ENCODE results near the gene CCDC194.
"Not testable (repeated sequence)": the region's sequence is repeated elsewhere in the genome, so short reads cannot be mapped to it uniquely, and the experiment has no call there.

The CCDC194 gene

DNA sequence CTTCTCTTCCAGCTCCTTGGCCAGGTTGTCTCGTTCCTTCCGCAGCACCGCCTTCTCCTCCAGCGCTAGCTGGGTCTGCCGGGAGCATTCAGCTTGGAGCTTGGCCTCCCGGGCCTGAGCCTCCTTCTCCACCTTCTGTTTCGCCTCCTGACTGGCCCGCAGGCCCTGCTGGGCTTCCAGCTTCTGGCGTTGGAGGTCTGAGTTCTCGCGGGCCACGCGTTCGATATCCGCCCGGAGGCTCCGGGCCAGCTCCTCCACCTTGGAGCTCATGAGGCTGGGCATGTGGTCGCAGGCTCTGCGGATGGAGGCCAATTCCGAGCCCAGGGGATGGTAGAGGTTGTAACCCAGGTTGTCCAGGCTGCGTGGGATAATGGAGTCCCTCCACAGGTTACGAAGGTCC is 28.6 kb downstream of the CCDC194 start:
- no peak for DNase-seq

DNA sequence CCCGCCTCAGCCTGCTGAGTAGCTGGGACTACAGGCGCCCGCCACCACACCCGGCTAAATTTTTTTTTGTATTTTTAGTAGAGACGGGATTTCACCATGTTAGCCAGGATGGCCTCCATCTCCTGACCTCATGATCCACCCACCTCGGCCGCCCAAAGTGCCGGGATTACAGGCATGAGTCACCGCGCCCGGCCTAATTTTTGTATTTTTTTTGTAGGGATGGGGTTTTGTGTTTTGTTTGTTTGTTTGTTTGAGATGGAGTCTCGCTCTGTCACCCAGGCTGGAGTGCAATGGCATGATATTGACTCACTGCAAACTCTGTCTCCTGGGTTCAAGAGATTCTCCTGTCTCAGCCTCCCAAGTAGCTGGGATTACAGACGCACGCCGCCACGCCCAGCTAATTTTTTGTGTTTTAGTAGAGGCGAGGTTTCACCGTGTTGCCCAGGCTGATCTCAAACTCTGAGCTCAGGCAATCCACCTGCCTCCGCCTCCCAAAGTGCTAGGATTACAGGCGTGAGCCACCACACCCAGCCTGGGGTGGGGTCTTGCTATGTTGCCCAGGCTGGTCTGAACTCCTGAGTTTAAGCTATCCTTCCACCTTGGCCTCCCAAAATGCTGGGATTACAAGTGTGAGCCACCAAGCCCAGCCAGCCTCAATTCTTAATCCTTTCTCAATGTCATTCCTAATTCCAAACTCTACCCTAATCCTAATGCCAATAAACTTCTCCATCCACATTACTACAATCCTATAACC is 30.0 kb downstream of the CCDC194 start:
- DNase-seq = not testable (repeated sequence)

DNA sequence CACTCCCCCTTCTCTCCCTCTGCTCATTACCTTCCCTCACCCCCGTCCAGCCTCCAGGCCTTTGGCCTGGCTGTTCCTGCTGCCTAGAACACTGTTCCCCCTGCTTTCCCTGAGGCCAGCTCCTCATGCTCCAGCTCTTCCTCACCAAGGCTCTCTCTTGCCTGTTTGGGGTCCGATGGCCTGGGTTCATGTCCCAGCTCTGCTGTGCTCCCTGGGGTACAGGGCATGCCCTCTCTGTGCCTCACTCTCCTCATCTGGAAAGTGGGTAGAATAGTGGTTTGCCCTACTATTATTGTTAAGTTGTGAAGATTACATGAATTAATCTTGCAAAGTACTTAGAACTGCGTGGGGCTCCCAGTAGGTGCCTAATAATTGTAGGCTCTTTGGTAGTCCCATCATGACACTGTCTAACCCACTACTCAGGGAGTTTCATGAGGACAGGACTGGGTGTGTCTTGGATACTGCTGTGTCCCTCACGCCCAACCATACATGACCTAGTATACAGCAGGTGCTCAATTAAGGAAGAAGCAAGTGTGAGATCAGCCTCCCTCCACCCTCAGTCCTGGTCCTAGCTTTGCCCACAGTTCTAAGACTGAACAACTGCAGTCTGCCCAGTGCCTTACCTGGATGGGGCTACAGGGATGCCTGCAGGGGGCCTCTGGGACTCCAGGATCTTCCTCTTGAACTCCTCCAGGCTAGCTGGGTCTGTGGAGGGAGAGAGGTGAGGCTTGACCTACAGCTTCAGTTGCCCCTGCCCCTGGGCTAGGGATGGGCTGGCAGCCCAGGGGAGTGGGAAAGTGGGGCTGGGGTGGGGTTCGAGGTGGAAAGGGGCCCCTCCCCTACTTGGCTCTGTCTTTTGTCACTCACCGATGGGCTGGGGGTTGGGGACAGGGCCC is 33.8 kb downstream of the CCDC194 start:
- no peak for DNase-seq

DNA sequence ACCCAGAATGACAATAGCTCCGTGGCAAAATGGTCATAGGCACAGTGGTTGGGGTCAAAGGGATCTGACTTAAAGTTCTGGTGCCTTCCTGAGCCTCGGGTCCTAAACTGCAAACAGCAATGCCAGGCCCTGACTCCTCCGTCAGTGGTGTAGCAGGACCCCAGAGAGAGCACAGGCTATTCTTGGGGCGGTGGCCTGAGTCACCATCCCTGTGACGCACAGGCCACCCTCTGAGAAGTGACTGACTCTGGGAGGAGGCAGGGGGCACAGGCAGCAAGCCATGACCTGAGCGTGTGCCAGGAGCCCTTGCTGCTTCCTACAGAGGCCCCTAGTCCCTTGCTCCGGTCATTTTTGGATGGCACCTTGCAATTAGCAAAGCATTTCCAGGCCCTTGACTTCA is 35.6 kb downstream of the CCDC194 start:
- no peak for DNase-seq

DNA sequence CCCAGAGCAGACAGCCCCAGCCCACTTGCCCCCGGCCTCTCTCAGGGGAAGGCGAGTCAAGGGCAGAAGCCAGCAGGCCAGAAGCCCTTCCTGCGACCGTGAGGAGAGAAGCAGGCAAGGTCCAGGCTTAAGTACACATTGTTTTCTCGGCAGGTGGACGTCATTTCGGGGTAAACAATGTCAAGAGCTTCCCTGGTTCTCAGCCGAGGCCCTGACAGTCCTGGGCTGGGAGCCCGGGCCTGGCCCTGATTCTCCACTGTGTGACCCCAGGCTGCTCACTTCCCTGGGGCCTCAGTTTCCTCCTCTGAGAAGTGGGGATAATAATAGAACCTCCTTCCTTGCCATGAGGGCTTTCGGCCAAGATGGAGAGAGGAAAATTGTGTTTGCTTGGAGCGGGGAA is 36.3 kb downstream of the CCDC194 start:
- DNase-seq = no peak

DNA sequence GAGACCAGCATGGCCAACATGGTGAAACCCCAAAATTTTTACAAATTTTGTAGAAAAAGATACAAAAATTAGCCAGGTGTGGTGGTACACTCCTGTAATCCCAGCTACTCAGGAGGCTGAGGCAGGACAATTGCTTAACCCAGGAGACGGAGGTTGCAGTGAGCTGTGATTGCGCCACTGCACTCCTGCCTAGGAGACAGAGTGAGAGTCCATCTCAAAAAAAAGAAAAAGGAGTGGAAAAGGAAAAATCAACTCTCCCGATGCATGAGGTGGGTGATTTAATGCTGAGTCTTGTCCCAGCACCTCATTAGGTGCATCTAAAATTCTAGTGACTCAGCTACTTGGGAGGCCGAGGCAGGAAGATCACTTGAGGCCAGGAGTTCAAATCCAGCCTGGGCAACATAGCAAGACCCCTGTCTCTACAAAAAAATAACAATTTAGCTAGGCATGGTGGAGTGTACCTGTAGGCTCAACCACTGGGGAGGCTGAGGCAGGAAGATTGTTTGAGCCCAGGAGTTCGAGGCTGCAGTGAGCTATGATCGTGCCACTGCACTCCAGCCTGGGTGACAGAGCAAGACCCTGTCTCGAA is 36.8 kb downstream of the CCDC194 start:
- DNase-seq = no peak

DNA sequence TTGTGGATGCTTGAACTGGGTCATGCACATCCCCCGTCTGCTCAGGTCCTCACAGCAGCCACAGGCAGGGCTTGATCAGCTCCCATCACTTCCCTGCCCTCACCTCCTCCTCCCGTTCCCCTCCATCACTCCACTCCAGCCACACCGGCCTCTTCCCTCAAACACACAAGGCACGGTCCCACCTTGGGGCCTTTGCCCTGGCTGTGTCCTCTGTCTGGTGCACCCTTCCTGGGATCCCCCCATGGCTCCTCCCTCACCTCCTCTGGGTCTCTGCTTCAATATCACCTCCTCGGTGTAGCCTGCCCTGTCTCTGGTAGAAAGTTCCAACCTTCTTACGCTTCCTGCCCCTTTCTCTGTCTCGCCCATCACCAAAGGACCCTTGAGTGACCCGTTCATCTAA is 40.6 kb downstream of the CCDC194 start:
- no peak for DNase-seq

DNA sequence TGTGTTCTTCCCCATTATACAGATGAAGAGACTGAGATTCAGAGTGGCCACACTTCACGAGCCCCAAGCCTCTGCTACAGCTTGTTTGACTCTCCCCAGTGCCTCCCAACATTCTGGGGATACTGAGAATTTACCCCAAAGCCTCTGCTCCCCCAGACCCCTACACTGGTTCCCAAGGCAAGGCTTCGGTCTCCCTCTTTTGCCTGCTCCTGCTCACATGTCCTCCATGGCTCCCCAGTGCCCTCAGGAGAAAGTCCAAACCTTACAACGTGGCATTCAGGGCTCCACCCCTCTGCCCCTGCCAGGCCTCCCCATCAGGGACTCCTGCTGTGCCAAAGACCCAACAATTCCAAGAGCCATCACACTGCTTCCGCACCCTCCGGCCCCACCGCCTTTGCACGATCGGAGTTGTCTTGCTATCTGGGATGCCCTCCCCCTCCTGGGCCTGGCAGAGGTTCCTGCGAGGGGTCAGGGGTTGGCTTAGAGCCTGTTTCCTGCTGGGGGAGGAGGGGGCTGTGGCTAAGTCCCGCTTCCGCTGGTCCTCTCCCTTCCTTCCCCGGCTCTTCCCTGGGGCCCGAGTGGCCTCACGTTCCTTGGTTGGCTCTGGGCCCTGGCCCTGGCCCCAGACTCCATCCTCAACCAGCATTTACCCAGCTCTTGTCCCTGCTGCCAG is 41.3 kb downstream of the CCDC194 start:
- no peak for DNase-seq

DNA sequence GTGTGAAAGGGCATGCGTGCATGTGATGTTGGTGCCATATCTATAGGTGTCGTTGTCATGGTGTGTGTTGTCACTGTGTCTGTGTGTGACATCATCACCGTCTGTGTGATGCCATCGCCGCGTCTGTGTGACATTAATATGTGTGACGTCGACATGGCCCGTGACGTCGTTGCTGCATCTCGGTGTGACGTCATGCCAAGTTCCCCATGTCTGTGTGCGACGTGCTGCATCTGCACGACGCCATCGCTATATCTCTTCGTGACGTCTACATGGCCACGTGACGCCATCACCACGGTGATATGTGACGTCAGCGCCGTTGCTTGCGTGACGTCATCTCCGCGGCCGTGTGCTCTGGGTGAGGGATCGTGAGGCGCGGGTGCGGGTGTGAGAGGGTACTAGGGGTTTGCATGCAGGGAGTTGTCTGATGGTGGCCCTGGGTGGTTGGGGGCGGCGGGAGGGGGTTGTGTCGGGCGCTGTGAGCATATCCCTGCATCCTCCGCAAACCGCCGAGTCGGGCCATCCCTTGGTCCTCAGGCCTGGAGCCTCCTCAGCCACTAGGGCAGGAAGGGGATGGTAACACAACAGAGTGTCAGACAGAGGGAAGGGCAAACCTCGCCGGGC is 42.1 kb downstream of the CCDC194 start:
- DNase-seq = no peak

DNA sequence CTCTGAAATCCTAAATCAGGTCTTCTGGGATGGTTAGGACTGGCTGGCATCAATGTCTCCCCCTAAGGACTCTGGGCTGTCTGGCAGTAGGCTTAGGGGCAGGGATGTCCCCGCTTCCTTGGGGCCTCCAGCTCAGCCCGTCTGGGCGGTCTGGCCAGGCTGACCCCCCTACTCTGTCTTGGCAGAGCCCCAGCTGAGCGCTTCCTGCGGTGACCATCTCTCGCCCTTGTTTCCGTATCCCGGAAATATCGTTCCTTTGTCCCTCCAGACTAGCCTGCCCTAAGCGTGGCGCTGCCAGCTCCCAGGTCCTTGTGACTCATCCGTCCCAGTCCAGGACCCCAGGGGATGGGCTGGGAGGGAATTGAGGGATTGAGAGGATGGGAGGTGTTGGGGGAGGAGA is 45.3 kb downstream of the CCDC194 start:
- DNase-seq = no peak

DNA sequence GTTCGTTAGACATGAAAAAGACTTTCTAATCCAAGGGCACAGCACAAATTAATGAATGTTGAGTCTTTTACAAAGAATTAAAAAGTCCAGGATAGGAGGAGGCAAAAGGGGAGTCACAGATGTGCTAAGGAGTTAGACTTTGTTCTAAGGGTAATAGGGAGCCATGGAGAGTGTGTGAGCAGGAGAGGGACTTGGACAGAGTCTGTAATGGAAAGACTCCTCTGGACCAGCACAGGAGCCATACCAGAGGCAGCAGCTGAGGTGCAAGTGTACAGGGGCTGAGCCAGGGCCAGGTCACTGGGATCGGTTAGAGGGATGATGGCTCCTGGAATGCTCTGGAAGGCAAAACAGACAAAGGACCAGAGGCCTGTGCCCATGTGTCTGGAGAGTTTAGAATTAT is 46.1 kb downstream of the CCDC194 start:
- DNase-seq = no peak

DNA sequence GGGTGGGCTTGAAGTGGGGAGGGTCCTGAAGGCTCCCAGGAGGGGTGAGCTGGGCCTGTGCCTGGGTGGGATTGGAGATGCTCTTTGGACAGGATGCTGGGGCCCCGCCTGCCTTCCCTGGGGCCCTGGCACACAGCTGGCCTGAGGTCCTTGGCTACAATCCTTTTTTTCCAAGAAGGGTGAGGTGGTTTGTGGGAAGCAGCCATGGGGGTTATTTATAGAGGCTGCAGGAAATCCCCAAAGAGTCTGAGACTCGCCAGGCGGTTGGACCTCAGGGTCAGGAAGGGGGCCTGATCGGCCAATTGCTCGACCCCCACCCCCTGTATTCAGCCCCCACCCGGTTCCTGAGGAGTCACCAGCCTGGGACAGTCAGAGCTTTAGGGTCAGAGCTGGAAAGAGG is 46.6 kb downstream of the CCDC194 start:
- DNase-seq = no peak

DNA sequence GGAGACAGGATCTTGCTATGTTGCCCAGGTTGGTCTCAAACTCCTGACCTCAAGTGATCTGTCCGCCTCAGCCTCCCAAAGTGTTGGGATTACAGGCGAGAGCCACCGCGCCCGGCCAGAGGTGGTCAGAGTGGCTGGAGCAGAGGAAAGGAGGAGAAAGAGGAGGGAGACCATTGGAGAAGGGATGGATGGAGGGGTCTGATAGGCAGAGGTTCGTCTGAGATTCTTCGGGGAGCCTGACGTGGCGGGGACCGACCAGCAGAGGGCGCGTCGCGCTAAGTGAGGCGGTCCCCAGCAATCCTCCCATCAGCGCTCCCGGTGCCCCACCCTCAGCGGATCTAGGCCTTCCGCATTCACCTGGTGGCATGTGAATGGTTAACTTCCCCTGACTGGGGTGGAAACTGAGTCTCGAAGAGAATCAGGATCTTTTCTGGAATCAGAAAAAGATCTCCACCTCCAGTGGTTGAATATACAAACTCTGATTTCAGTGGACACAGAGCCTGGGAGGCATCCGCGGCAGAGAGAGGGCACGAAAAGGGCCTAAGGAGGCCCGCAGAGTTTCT is 47.8 kb downstream of the CCDC194 start:
- peak; percentile 82 for DNase-seq

DNA sequence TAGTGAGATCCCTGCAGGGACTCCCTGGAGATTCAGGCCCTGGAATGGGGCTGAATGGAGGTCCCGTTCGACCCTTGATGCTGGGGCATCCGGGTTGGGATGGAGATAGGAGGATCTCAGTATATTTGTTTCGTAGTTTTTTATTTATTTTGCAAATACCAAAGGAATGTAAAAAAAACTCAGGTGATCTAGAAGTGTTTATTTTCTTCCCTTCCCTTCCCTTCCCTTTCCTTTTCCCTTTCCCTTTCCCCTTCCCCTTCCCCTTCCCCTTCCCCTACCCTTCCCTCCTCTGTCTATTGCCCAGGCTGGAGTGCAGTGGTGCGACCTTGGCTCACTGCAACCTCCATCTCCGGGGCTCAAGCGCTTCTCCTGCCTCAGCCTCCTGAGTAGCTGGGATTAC is 52.2 kb downstream of the CCDC194 start:
- no peak for DNase-seq

DNA sequence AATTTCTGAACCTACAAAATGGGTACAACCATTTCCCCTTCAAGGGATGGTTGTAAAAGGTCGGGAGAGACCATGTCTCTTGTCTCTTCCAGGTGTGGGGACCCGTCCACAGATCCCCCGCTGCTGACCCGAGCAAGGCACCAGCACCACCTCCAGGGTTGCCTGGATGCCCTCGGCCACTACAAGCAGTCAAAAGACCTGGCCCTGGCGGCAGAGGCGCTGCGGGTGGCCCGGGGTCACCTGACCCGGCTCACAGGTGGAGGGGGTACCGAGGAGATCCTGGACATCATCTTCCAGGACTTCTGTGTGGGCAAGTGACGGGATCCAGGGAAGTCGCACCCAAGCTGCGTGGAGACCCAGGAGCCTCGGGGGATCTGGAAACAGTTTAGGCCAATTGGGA is 52.6 kb downstream of the CCDC194 start:
- DNase-seq = no peak

DNA sequence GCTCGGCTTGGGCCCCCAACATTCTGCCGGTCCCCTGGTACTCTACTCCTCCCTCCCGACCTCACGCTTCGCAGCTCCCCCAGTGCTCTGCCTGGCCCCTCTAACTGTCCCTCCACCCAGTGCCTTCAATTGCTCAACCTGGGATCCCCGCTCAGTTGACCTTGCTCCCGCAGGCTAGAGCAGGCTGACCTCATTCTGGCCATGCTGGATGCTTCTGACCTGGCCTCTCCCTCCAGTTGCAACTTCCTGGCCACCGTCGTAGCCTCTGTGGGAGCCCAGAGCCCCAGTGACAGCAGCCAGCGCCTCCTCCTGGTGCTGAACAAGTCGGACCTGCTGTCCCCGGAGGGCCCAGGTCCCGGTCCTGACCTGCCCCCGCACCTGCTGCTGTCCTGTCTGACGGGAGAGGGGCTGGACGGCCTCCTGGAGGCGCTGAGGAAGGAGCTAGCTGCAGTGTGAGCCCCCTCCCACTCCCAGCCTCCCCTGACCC is 53.1 kb downstream of the CCDC194 start:
- DNase-seq = no peak
